H54 (cell line): ENCODE results near the gene UPK1A.

ENCODE experiments used
- DNase-seq: peaks from one replicate; pipeline ENCODE4 v3.0.0; 2011; ENCODE audit warnings: low spot score, mixed read lengths; ENCODE audit not compliant: insufficient read length
- FAIRE-seq: peaks from 3 replicates; lab custom pipeline; 2011; peaks lifted over from hg19 to GRCh38; lab: Jason Lieb, UNC
- POLR2A ChIP-seq: IDR thresholded peaks from 2 replicates; pipeline ENCODE4 v1.6.1; 2011; ENCODE audit warnings: low read depth, mild to moderate bottlenecking, low read length

Gene UPK1A

GRCh38 chr19:35714601-35715354, 48.5 kb downstream of the UPK1A start:
- DNase-seq (no peak), FAIRE-seq (no peak)
- no peak for TF ChIP-seq POLR2A

- FAIRE-seq (no peak), DNase-seq (no peak)
- no peak for TF ChIP-seq POLR2A
Measured at GRCh38 chr19:35715355-35715809, 49.1 kb downstream of the UPK1A start.

- no peak for FAIRE-seq
- peak; percentile 57 for DNase-seq
- TF ChIP-seq POLR2A = peak; percentile 44
Measured at GRCh38 chr19:35715981-35716800, 49.9 kb downstream of the UPK1A start.

GRCh38 chr19:35716801-35717664, 50.7 kb downstream of the UPK1A start:
- TF ChIP-seq POLR2A = peak; percentile 43; the same call in 1 of the 2 replicates
- DNase-seq (peak; percentile 99), FAIRE-seq (no peak)

- TF ChIP-seq POLR2A = peak; percentile 44
- DNase-seq = peak; percentile 100
- no peak for FAIRE-seq
Measured at GRCh38 chr19:35717665-35718344, 51.5 kb downstream of the UPK1A start, which contains the start of gene KMT2B. TSS of gene KMT2B (plus strand) at chr19:35718003. CDS start at chr19:35718019, 16 bp downstream.

GRCh38 chr19:35718345-35719041, 52.2 kb downstream of the UPK1A start:
- FAIRE-seq (no peak), DNase-seq (peak; percentile 67)
- TF ChIP-seq POLR2A = no peak

GRCh38 chr19:35719402-35720162, 53.3 kb downstream of the UPK1A start:
- no peak for FAIRE-seq
- TF ChIP-seq POLR2A = no peak

GRCh38 chr19:35720163-35720524, 53.8 kb downstream of the UPK1A start:
- FAIRE-seq (no peak), DNase-seq (no peak)
- no peak for TF ChIP-seq POLR2A

More at GRCh38 chr19:35719402-35720162, 53.3 kb downstream of the UPK1A start:
- no peak for DNase-seq

GRCh38 chr19:35720648-35721047, 54.3 kb downstream of the UPK1A start:
- FAIRE-seq = no peak
- no peak for TF ChIP-seq POLR2A
- no peak for DNase-seq

- FAIRE-seq (no peak), DNase-seq (no peak)
- no peak for TF ChIP-seq POLR2A
Measured at GRCh38 chr19:35721374-35721773, 55.1 kb downstream of the UPK1A start.

- FAIRE-seq (no peak), DNase-seq (no peak)
Measured at GRCh38 chr19:35722461-35722860, 56.1 kb downstream of the UPK1A start.

GRCh38 chr19:35722897-35723296, 56.6 kb downstream of the UPK1A start:
- no peak for DNase-seq
- TF ChIP-seq POLR2A = no peak
- no peak for FAIRE-seq

More at GRCh38 chr19:35722461-35722860, 56.1 kb downstream of the UPK1A start:
- TF ChIP-seq POLR2A = no peak
